K562 (cell line): ENCODE measurements around the gene CLEC4A. TPM values are rescaled to one million over a fixed set of nuclear protein-coding genes. Genes with fewer than 3 reads are reported as not detected.
"Not testable (repeated sequence)": the region's sequence is repeated elsewhere in the genome, so short reads cannot be mapped to it uniquely, and the experiment has no call there.

Source experiments
- ATAC-seq: fragments of 200-7000 bp; cut with Tn5 transposase; 3 replicates; pipeline ENCODE4 v1.9.1; 2020; ENCODE audit warnings: moderate library complexity
- BruUV-seq: library from RNA; stranded (reverse); fragments of 400-500 nt; replicated peaks from 2 replicates; lab custom pipeline; 2021; lab: Mats Ljungman, UMichigan
- CTCF ChIA-PET: fragments of 300-600 bp; formaldehyde crosslinking; extraction: SDS; loops from one replicate; lab custom pipeline; 2021; ENCODE audit warnings: low intra/inter-chr PET ratio; lab: Yijun Ruan, JAX
- POLR2A ChIA-PET: fragments of 300-600, 350-650 bp; sonication (Branson Sonifier 250); formaldehyde crosslinking; extraction: SDS; loops from one replicate; lab custom pipeline; 2021; ENCODE audit warnings: antibody characterized with exemption, inconsistent platforms; lab: Yijun Ruan, JAX
- DNase-seq, 4 experiments: peaks; one replicate each; pipeline versions ENCODE4 v3.0.0 to v3.0.0-alpha.2; 2011 to 2018; ENCODE audit warnings: low spot score in 3 of 4, mixed read lengths in 3 of 4; ENCODE audit errors: extremely low read depth in 1 of 4
- FAIRE-seq: peaks from 2 replicates; lab custom pipeline; 2011; peaks lifted over from hg19 to GRCh38; lab: Jason Lieb, UNC
- H2AFZ ChIP-seq: 2 replicates; pipeline ENCODE4 v1.6.0; 2011; ENCODE audit warnings: low read depth, low read length, control low read depth, inconsistent platforms
- H3K27ac ChIP-seq: fragments of 200-600 bp; 3 replicates; pipeline ENCODE4 v1.8.0; 2011; ENCODE audit warnings: low read depth, mild to moderate bottlenecking, control low read depth, inconsistent platforms, low read length, moderate library complexity, mixed read lengths; ENCODE audit errors: extremely low read depth
- H3K27me3 ChIP-seq, 2 experiments: fragments of 300-600 bp in 1 of 2; 2 replicates in 1 of 2; 3 replicates in 1 of 2; pipeline versions ENCODE4 v1.6.0 to v1.8.0; 2011; ENCODE audit warnings: inconsistent platforms in 2 of 2, low read length in 2 of 2, mild to moderate bottlenecking in 1 of 2, mixed read lengths in 1 of 2, moderate library complexity in 1 of 2; ENCODE audit not compliant: control insufficient read depth in 2 of 2, insufficient read depth in 2 of 2
- H3K36me3 ChIP-seq: fragments of 300-600 bp; 3 replicates; pipeline ENCODE4 v1.8.0; 2011; ENCODE audit warnings: mild to moderate bottlenecking, low read length, inconsistent platforms; ENCODE audit not compliant: control insufficient read depth, insufficient read depth
- H3K4me1 ChIP-seq, 2 experiments: fragments of 200-600 bp in 1 of 2; replicated peaks in 1 of 2; 2 replicates in 1 of 2; 3 replicates in 1 of 2; pipeline versions ENCODE4 v1.5.1 to v1.8.0; 2011; ENCODE audit warnings: inconsistent platforms in 2 of 2, low read length in 2 of 2, mild to moderate bottlenecking in 1 of 2, mixed read lengths in 1 of 2, moderate library complexity in 1 of 2; ENCODE audit not compliant: control insufficient read depth in 2 of 2, insufficient read depth in 2 of 2
- H3K4me2 ChIP-seq: 2 replicates; pipeline ENCODE4 v1.6.1; 2011; ENCODE audit warnings: low read length, control low read depth, inconsistent platforms, mixed read lengths; ENCODE audit not compliant: insufficient read depth
- H3K4me3 ChIP-seq: fragments of 200-600 bp; sonication (generic), shearing (Covaris generic); 2 replicates; pipeline ENCODE4 v1.5.1; 2016; ENCODE audit warnings: control low read depth, inconsistent platforms
- H3K79me2 ChIP-seq: fragments of 200-600 bp; 3 replicates; pipeline ENCODE4 v1.8.0; 2011; ENCODE audit warnings: low read length, inconsistent platforms; ENCODE audit not compliant: control insufficient read depth, insufficient read depth
- H3K9ac ChIP-seq, 2 experiments: 2 replicates each; pipeline versions ENCODE4 v1.6.0 to v1.6.1; 2011; ENCODE audit warnings: low read depth in 2 of 2, low read length in 2 of 2, control low read depth in 1 of 2, inconsistent platforms in 1 of 2, mild to moderate bottlenecking in 1 of 2, mixed read lengths in 1 of 2; ENCODE audit not compliant: insufficient read depth in 1 of 2
- H3K9me1 ChIP-seq: one replicate; pipeline ENCODE4 v1.6.0; 2011; ENCODE audit warnings: inconsistent platforms, mild to moderate bottlenecking, low read length, moderate library complexity; ENCODE audit not compliant: control insufficient read depth, insufficient read depth
- H3K9me3 ChIP-seq: replicated peaks from 2 replicates; pipeline ENCODE4 v1.5.1; 2011; ENCODE audit warnings: low read depth, low read length, inconsistent platforms; ENCODE audit not compliant: control insufficient read depth, insufficient read depth
- H4K20me1 ChIP-seq: replicated peaks from 2 replicates; pipeline ENCODE4 v1.6.1; 2011; ENCODE audit warnings: low read length, inconsistent platforms, mixed read lengths; ENCODE audit not compliant: control insufficient read depth, insufficient read depth
- TEAD1 ChIP-seq, 2 experiments: fragments of 450-650 bp in 1 of 2; sonication (generic) in 1 of 2; formaldehyde crosslinking; IDR thresholded peaks; 2 replicates each; pipeline versions ENCODE4 v1.4.0 to v1.8.0; 2020 to 2022; ENCODE audit warnings: mild to moderate bottlenecking in 2 of 2, missing genetic modification reagents in 1 of 2
- ZNF146 ChIP-seq: IDR thresholded peaks from one replicate; pipeline ENCODE4 v1.6.1; 2018; ENCODE audit warnings: missing compliant biosample characterization; ENCODE audit not compliant: unreplicated experiment
- WGBS: fragments of 100-300 bp; shearing (Covaris generic); methylation state at CpG from one replicate; pipeline ENCODE4 v1.1.6; 2016; ENCODE audit warnings: low coverage, mixed read lengths; ENCODE audit not compliant: insufficient coverage; ENCODE audit errors: missing lambda C conversion rate; 5-methylcytosine and 5-hydroxymethylcytosine counted together
- in situ Hi-C: fragments of 300-500 bp; cut with MboI; formaldehyde crosslinking; loops from 4 replicates; pipeline ENCODE4 v1.15.0; 2018; ENCODE audit warnings: inconsistent platforms, mixed read lengths
- intact Hi-C: fragments of 100-400 bp; cut with micrococcal nuclease; formaldehyde crosslinking; loops from 2 replicates; pipeline ENCODE4 v1.14.2; 2022
- polyA plus RNA-seq, 8 experiments: library from polyadenylated mRNA; depleted of rRNA in 4 of 8; stranded (reverse) in 5 of 8; unstranded in 3 of 8; fragments of >200 nt; fragmentation: Nextera tagmentation in 2 of 8; fragmentation: Illumina TruSeq in 1 of 8; extraction: Ambion mirVana in 2 of 8; extraction: Trizol in 1 of 8; gene quantifications; 2 replicates each; pipeline versions ENCODE4 v1.2.1 to v1.2.3, GENCODE V29; 2011 to 2014; ENCODE audit warnings: inconsistent platforms in 1 of 8, missing spikeins in 1 of 8
- total RNA-seq, 7 experiments: library from RNA; depleted of rRNA in 6 of 7; stranded (reverse); fragments of >200 nt in 6 of 7; fragmentation: Illumina TruSeq in 2 of 7; extraction: Trizol in 2 of 7; gene quantifications; 2 replicates each; pipeline versions ENCODE4 v1.2.1 to v1.2.3, GENCODE V29; 2011 to 2021; ENCODE audit warnings: low replicate concordance in 1 of 7
- TF ChIP-seq, protein P1 (sequence below), 2 experiments: fragments of 450-650 bp in 1 of 2; sonication (generic) in 1 of 2; formaldehyde crosslinking in 1 of 2; IDR thresholded peaks in 1 of 2; conservative IDR thresholded peaks in 1 of 2; 2 replicates each; pipeline versions ENCODE4 v1.6.1 to v1.8.1; 2016 to 2023; ENCODE audit warnings: mild to moderate bottlenecking in 2 of 2, moderate library complexity in 2 of 2, inconsistent platforms in 1 of 2, missing genetic modification reagents in 1 of 2

CLEC4A gene
- total and polyA plus RNA-seq, 9 of the 15 experiments (the other 6 are each of a cell fraction or from before 2014, with no cell fraction given): 0.06 to 0.27 (median 0.18) TPM; not detected in 5

DNA sequence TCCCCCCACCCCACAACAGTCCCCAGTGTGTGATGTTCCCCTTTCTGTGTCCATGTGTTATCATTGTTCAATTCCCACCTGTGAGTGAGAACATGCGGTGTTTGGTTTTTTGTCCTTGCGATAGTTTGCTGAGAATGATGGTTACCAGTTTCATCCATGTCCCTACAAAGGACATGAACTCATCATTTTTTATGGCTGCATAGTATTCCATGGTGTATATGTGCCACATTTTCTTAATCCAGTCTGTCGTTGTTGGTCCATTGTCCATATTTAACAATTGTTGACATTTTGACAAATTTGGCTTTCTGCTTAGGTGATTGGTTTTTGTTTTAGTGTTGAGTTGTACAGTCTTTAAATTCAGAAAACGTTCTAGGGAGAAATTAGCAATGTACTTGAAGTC is 10.3 kb upstream of the CLEC4A start:
- WGBS: 35% methylated on average over 3 of the region's 4 CpGs
- H3K36me3 ChIP-seq, H3K9me1 ChIP-seq, ATAC-seq, H3K4me3 ChIP-seq, H3K9ac ChIP-seq, DNase-seq, H2AFZ ChIP-seq, H3K4me2 ChIP-seq, H3K4me1 ChIP-seq, H3K79me2 ChIP-seq, FAIRE-seq, H3K9me3 ChIP-seq, POLR2A ChIA-PET, intact Hi-C loops, CTCF ChIA-PET, H3K27ac ChIP-seq, BruUV-seq, H4K20me1 ChIP-seq, H3K27me3 ChIP-seq, in situ Hi-C loops: not testable (repeated sequence)
- peak; percentile 34 for TF ChIP-seq ZNF146 (CRISPR knock-in tag)

DNA sequence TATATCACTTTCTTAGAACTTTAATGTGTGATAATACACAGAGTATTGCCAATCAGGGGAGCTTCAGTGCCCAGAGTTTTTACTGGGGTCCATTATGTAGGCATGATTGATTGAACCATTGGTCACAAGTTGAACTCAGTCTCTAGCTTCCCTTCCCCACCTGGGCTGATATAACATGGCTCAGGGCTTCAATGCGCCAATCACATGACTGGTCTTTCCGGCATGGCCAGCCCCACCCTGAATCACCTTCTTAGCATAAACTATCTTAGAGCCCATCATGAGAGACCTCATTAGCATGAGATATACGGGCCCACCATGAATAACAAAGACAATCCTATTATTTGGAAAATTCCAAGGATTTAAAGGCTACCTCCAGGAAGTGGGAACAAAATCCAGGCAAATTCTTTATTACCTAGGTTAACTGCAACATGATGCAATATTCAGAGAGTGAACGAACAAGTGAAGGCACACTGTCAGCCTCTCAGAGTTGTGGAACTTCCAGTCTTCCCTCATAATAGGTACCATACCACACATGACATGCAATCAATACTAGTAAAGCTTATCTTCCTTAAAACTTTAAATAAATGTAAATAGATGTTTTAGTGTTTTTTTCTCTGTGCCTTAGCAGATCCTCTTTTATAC is 3.2 kb upstream of the CLEC4A start:
- no peak overlapping the region for H3K27ac ChIP-seq
- H3K79me2 ChIP-seq: no peaks in the 10 kb centered on the region
- WGBS: 22% methylated on average over 3 of the region's 4 CpGs
- no peaks in the 10 kb centered on the region for H3K9me1 ChIP-seq
- H4K20me1 ChIP-seq: no peaks in the 10 kb centered on the region
- BruUV-seq: no TSS peak
- DNase-seq (no peak), FAIRE-seq (no peak), ATAC-seq (no peak)
- ChIA-PET CTCF (no interaction called here), POLR2A (interaction anchor here (0.6 kb wide), 1 partner anchor 12 kb away, joined by 3 read pairs; no protein-coding TSS in a partner anchor)
- intact Hi-C loops: no loop called here
- TF ChIP-seq, protein P1, sequence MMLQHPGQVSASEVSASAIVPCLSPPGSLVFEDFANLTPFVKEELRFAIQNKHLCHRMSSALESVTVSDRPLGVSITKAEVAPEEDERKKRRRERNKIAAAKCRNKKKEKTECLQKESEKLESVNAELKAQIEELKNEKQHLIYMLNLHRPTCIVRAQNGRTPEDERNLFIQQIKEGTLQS (IDR thresholded peaks at IDR 0.05): peak; percentile 36
- TF ChIP-seq, protein P1 (CRISPR knock-in tag; conservative IDR thresholded peaks at IDR 0.05): no peak
- no peak for TF ChIP-seq TEAD1 (CRISPR knock-in tag; IDR thresholded peaks at IDR 0.05)
- no peak overlapping the region for H3K4me2 ChIP-seq
- H3K9me3 ChIP-seq: no peaks in the 10 kb centered on the region
- H3K27me3 ChIP-seq: peaks cover 0 to 5% of the 10 kb centered on the region in 2 experiments; a peak in 1 of 5 replicates
- no peak overlapping the region for H3K9ac ChIP-seq
- H3K4me1 ChIP-seq: no peaks in the 10 kb centered on the region
- no peak overlapping the region for H3K4me3 ChIP-seq
- no peak overlapping the region for H2AFZ ChIP-seq
- in situ Hi-C loops: loop anchor here (10.0 kb wide), 1 partner anchor 335 kb away; the partner anchor contains the start of gene CLEC6A
- H3K36me3 ChIP-seq: no peaks in the 10 kb centered on the region
